ENCODE measurements around the gene PGK1. TPM values are rescaled to one million over a fixed set of nuclear protein-coding genes. Genes with fewer than 3 reads are reported as not detected.
"Not testable (repeated sequence)": the region's sequence is repeated elsewhere in the genome, so short reads cannot be mapped to it uniquely, and the experiment has no call there.

PGK1 gene
- 407 TPM for total RNA-seq
- long read RNA-seq, full-length matches to known transcripts, result 1,600 of 1,641 reads
- long read RNA-seq, partial matches to known transcripts, result 25 of 1,641 reads
- long read RNA-seq, other reads (novel, unspliced or antisense), result 16 of 1,641 reads

DNA sequence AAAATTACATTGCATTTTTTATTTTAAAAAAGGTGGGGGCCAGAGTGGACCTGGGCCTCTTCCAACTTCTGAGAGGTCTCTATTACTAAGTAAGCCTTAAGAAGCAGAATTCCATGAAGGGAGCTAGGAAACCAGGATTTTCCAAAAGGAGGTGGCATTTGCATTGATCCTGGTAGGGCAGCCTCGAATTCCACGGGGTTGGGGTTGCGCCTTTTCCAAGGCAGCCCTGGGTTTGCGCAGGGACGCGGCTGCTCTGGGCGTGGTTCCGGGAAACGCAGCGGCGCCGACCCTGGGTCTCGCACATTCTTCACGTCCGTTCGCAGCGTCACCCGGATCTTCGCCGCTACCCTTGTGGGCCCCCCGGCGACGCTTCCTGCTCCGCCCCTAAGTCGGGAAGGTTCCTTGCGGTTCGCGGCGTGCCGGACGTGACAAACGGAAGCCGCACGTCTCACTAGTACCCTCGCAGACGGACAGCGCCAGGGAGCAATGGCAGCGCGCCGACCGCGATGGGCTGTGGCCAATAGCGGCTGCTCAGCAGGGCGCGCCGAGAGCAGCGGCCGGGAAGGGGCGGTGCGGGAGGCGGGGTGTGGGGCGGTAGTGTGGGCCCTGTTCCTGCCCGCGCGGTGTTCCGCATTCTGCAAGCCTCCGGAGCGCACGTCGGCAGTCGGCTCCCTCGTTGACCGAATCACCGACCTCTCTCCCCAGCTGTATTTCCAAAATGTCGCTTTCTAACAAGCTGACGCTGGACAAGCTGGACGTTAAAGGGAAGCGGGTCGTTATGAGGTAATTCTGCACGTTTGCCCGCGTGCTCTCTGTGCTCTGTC is at the start of gene PGK1:
TSS of gene PGK1 (plus strand) at position 626 of the 824 bp plus-strand sequence. CDS start at position 719, 93 bp downstream.
- peak; percentile 97 for DNase-seq
- ATAC-seq (ENCODE audit: poor library complexity), result peak; percentile 98
- intact Hi-C loops (cut with DNase I), result loop anchor here (10.0 kb wide), 1 partner anchor 199 kb away; no protein-coding TSS in a partner anchor

GRCh38 chrX:78063687-78064086 is 40.4 kb upstream of the PGK1 start:
- ATAC-seq (ENCODE audit: poor library complexity) (no peak), DNase-seq (no peak)
- intact Hi-C loops (cut with DNase I), result no loop called here

DNA sequence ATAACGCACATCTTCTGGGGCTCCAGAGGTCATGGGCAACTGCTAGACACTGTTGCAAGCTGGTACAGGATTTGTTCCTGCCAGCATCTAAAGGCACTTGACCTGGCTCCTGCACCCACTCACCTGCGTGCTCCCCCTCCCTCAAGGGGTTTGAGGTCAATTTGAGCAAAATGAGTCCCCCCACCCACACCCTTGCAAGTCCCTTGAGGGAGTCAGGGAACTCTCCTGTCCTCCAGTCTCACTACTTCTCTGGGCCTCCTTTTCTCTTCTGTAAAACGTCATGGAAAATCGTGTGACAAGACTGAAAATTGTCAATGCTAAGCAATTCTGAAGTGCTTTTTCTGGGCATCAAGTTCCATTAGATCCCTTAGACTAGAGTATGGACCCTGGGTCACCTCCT is 39.9 kb upstream of the PGK1 start:
- ATAC-seq (ENCODE audit: poor library complexity) (no peak), DNase-seq (no peak)
- intact Hi-C loops (cut with DNase I), result no loop called here

DNA sequence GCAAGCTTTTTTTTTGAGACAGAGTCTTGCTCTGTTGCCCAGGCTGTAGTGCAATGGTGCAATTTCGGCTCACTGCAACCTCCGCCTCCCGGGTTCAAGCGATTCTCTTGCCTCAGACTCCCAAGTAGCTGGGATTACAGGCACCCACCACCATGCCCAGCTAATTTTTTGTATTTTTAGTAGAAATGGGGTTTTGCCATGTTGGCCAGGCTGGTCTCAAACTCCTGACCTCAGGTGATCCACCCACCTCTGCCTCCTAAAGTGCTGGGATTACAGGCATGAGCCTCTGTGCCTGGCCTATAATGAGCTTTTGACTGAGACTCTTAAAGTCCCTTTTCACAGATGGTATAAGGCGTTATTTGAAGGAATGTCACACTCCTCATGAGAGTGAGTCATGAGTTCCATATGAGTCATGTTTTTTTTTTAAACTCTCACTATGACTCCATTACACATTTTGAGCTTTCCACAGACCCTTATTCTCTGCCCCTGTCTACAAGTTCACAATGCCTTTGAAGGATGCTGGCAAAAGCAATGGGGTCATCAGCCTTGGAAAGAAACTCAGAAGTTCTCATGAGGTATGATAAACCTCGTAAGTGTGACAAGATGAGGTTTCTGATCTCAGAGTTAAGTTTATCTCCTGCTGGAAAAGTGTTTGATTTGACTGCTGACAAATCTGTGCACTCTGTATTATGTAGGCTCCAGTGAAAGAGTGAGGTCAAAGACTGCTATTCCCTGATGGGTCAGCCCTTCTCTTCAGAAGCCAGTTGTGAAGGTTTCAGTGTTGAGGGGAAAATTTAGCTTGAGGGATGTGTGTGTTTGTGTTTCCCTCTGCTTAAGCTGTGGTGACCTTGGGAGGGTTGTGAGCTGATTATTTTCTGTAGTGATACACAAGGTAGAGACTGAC is 39.1 kb upstream of the PGK1 start:
- intact Hi-C loops (cut with DNase I); DNase-seq; ATAC-seq (ENCODE audit: poor library complexity): not testable (repeated sequence)

- ATAC-seq (ENCODE audit: poor library complexity), result no peak
- intact Hi-C loops (cut with DNase I), result no loop called here
- DNase-seq, result no peak
Measured at GRCh38 chrX:78066110-78066509, 37.9 kb upstream of the PGK1 start.

GRCh38 chrX:78071331-78071730 is 32.7 kb upstream of the PGK1 start:
- intact Hi-C loops (cut with DNase I), result no loop called here
- DNase-seq (no peak), ATAC-seq (ENCODE audit: poor library complexity) (no peak)

- ATAC-seq (ENCODE audit: poor library complexity); DNase-seq; intact Hi-C loops (cut with DNase I): not testable (repeated sequence)
Measured at GRCh38 chrX:78073147-78074077, 30.6 kb upstream of the PGK1 start.

DNA sequence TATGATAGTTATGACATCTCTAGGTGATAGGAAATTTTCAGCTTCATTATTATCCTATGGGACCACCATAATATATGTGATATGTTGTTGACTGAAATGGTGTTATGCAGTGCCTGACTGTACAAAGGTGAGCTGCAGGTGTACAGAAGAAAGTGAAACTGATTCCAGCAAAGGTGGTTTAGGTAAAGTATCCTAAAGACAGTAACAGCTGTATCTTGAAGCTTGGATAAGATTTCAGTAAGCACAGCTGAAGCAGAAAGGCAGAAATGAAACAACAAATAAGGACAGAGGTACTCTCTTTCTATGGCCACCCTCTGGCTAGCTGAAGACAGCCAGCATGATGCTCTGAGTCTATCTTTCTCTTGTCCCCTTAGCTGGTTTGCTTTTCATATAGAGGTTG is 30.0 kb upstream of the PGK1 start:
- no peak for DNase-seq
- ATAC-seq (ENCODE audit: poor library complexity), result no peak
- intact Hi-C loops (cut with DNase I), result no loop called here

DNA sequence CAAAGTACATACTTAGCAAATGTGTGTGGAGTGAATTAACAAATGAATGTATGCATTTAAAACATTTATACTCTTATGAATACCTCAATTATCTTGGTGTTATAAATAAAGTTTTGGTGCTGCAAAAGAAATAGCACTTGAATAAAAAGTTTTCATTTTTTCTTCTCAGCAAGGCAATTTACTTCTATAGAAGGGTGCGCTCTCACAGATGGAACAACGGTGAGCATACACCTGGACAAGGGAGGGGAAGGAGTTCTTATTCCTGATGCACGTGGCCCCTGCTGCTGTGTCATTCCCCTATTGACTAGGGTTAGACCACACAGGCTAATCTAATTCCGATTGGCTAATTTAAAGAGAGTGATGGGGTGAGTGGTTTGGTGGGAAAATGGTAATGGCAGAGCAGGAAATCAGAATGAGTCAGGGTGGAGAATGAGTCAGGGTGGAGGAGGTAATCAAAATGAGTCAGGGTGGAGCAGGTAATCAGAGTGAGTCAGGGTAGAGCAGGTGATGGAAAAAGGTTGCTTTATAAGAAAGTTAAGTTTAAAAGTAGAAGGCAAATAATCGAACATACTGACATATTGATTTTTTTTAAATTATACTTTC is 28.2 kb upstream of the PGK1 start:
- intact Hi-C loops (cut with DNase I), result no loop called here
- ATAC-seq (ENCODE audit: poor library complexity) (no peak), DNase-seq (no peak)

- DNase-seq; ATAC-seq (ENCODE audit: poor library complexity); intact Hi-C loops (cut with DNase I): not testable (repeated sequence)
Measured at GRCh38 chrX:78081413-78081812, 22.6 kb upstream of the PGK1 start.

GRCh38 chrX:78092296-78092695 is 11.8 kb upstream of the PGK1 start:
- intact Hi-C loops (cut with DNase I), result no loop called here
- ATAC-seq (ENCODE audit: poor library complexity), result no peak
- no peak for DNase-seq

GRCh38 chrX:78098108-78098507 is 5.9 kb upstream of the PGK1 start:
- no peak for DNase-seq
- intact Hi-C loops (cut with DNase I), result no loop called here
- no peak for ATAC-seq (ENCODE audit: poor library complexity)

GRCh38 chrX:78102091-78102490 is 2.0 kb upstream of the PGK1 start:
- no peak for DNase-seq
- no peak for ATAC-seq (ENCODE audit: poor library complexity)
- intact Hi-C loops (cut with DNase I), result loop anchor here (10.0 kb wide), 1 partner anchor 197 kb away; no protein-coding TSS in a partner anchor

DNA sequence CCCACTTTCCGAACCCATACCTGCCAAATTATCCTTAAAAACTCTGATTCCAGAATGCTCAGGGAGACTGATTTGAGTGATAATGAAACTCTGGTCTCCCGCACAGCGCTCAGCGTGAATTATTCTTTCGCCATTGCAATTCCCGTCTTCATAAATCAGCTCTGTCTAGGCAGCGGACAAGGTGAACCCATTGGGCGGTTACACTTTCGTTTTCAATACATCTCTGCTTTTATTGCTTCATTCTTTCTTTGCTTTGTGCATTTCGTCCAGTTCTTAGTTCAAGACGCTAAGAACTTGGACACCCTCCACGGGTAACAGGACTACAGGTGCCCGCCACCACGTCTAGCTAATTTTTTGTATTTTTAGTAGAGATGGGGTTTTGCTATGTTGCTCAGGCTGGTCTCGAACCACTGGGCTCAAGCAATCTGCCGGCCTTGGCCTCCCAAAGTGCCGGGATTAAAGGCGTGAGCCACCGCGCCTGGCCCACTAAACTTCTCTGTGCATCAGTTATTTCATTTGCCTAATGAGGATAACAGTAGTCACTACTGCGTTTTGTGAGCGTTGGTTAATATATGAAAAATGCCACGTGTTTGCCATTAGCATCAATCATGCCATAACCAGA is 936 bp upstream of the PGK1 start:
- DNase-seq, result no peak
- intact Hi-C loops (cut with DNase I), result loop anchor here (10.0 kb wide), 1 partner anchor 198 kb away; no protein-coding TSS in a partner anchor

DNA sequence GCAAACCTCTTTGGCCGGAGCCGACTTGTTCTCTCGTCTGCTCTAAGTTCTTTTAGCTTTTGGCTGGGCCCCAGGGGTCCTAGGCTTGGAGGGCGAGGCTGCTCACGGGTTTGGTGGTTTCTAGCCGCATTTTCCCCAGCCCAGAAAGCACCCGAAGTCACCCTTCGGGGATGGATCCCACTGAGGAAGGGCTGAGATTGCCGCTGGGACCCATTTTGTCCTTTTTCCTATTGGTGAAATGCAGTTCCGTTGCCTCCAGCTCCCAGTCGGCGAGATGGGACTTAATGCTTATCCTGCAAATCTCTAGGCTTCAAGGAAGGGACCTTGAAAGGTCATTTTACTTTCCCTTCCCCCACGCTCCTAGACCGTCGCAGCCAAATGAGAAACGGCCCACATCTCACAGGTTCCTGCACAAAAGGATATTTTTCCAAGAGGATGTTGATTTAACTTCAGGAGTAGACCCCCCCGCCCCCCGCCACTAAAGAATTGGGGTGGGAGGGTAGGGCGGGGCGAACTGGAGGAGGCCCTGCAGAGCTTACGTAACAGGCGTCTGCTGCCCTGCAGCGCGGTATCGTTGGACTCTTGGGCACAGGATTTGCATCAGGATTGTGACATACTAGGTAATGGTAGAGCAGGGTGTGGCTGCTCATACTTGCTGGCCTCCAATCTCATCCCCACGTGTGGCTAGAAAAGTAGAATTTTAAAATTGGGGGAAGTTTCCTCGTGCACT is 564 bp downstream of the PGK1 start:
- intact Hi-C loops (cut with DNase I), result loop anchor here (10.0 kb wide), 1 partner anchor 200 kb away; no protein-coding TSS in a partner anchor
- ATAC-seq (ENCODE audit: poor library complexity), result peak; percentile 72
- peak; percentile 58 for DNase-seq

More for the DNA sequence above, 936 bp upstream of the PGK1 start:
- ATAC-seq (ENCODE audit: poor library complexity), result no peak

DNA sequence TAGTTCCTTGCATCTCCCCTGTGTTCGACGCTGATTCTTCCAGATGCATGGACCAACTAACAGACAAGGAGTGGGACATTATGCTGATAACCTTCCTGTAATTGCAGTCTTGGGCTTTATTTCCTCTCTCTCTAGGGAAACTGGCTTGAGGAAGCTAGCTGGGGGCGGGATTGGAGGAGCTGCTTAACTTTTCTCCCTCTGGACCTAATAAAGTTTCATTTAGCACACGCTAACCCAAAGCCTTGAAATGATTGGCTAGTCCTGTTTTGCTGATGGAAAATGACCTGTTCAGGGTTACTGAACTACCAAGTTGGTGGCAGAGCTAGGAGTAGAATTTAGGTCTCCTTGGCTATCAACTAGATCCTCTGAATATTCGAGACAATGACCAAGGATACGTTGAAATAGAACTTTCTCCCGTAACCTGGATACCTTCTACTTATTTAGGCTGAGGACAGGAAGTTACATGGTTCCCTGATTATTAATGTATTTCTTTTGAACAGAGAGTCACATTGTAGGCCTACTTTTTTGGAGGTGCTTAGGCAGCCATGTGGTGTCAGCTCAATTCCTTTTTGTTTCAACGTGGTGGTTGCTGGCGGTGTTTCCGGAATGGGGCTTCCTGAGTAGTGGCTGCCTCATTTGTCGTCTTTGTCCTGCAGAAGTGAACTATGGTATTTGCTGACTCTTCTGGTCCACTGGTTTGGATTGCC is 2.0 kb downstream of the PGK1 start:
- ATAC-seq (ENCODE audit: poor library complexity) (no peak), DNase-seq (no peak)
- intact Hi-C loops (cut with DNase I), result loop anchor here (10.0 kb wide), 1 partner anchor 201 kb away; no protein-coding TSS in a partner anchor
